ENCODE measurements around the gene SNX27.

The SNX27 gene

DNA sequence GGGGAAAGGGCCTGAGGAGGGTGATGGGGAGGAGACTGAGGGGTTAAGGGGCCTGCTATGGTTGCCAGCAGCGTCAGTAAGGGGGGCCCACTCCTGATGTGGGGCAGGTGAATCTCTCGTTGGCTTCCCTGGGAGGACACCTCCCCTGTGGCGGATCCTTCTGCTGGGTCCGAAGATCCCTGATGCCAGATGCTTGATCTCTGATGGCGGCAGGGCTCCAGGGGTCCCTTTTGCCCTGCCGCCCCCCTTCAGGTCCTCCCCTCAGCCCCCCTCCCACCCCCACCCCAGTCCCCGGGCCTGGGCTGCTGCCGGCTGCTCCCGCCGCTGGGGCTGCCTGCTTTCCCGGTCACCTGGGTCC, 104.5 kb downstream of the SNX27 start:
- no peak overlapping the region for H3K4me3 ChIP-seq (ENCODE audit: control insufficient read depth, low read depth, low read length)
- no peak for DNase-seq (ENCODE audit: low read depth)
- TF ChIP-seq, protein P1, sequence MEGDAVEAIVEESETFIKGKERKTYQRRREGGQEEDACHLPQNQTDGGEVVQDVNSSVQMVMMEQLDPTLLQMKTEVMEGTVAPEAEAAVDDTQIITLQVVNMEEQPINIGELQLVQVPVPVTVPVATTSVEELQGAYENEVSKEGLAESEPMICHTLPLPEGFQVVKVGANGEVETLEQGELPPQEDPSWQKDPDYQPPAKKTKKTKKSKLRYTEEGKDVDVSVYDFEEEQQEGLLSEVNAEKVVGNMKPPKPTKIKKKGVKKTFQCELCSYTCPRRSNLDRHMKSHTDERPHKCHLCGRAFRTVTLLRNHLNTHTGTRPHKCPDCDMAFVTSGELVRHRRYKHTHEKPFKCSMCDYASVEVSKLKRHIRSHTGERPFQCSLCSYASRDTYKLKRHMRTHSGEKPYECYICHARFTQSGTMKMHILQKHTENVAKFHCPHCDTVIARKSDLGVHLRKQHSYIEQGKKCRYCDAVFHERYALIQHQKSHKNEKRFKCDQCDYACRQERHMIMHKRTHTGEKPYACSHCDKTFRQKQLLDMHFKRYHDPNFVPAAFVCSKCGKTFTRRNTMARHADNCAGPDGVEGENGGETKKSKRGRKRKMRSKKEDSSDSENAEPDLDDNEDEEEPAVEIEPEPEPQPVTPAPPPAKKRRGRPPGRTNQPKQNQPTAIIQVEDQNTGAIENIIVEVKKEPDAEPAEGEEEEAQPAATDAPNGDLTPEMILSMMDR (IDR thresholded peaks at IDR 0.05; ENCODE audit: control insufficient read depth, insufficient read depth, low read depth, low read length, missing control alignments), result no peak

DNA sequence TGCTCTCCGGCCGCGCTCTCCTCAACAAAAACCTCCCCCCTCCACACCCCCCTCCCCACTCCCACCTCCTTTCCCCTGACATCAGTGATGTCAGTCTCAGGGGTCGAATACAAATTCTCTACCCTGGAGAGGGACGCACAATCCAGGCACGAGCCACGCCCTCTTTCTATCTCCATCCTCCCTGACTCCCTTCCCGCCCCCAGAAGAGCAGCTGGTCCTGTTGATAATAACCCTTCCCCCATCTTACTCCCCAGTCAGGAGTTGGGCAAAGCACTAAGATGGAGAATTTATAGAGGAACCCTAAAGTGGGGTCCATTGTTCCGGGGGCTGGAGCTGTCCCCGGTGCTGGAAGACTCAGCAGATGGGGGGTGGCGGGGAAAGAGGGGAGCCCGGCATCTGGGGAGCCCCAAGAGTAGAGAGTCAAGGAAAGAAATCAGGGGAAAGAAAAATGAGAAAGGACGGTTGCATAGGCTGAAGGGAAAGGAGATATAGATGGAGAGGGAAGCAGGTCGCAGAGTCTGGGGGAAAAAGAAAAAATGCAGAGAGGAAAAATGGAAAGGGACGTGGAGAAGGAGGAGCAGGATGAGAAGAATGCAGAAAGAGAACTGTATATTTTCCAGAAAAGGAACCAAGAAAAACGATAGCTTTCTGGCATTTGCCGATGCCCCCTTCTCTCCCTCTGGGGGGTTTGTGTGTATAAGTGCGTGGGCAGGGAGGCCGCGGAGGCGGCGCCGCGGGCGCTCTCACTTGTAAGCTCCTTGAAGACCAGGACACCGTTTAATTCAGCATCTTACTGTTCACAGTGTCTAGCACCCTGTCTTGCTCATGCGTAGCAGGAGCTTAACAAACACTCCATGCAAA, 105.2 kb downstream of the SNX27 start, which contains the start of gene CELF3:
CELF3 (minus strand) TSS at position 33 of the 861 bp plus-strand sequence. CDS start 783 bp downstream, outside the sequence.
- no peak within 1 kb of the TSS for H3K4me3 ChIP-seq (ENCODE audit: control insufficient read depth, low read depth, low read length)
- DNase-seq (ENCODE audit: low read depth), result no peak
- TF ChIP-seq, protein P1 (IDR thresholded peaks at IDR 0.05; ENCODE audit: control insufficient read depth, insufficient read depth, low read depth, low read length, missing control alignments), result no peak

DNA sequence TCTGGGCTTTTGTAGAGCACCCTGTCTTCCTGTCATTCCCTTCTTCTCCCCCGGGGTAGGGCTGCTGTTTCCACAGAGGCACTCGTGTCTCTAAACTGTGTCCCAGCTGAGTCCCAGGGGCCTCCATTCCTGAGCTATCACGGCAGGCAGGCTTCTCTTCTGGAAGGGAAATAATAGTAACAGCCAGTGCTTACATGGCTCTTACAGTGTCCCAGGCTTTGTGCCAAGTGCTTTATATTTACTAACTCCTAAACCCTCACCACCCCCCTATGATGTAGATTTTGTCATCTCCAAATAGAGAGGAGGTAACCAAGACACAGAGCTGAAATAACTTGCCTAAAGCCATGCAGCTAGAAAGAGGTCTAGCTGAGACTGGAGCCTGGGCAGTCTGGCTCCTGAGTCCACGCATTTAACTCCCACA, 106.2 kb downstream of the SNX27 start:
- no peak for DNase-seq (ENCODE audit: low read depth)
- no peak overlapping the region for H3K4me3 ChIP-seq (ENCODE audit: control insufficient read depth, low read depth, low read length)
- TF ChIP-seq, protein P1 (IDR thresholded peaks at IDR 0.05; ENCODE audit: control insufficient read depth, insufficient read depth, low read depth, low read length, missing control alignments), result no peak

DNA sequence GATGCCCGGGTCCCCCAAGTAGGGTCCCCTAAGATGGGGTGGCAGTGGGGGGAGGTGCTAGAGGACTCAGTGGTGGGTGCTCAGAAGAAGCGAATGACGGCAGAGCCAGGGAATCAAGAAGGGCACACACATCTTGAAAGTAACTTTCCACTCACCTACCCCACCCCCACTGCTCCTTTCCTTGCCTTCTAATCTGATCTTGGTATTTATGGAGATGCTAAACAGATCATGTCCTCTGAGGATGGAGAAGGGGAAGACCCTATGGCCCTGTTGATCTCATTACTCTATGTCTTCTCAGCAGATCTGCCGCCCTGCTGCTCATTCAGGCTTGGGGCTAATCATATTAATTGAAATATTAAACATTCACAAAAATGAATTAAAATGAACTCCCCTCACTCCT, 106.8 kb downstream of the SNX27 start:
- TF ChIP-seq, protein P1 (IDR thresholded peaks at IDR 0.05; ENCODE audit: control insufficient read depth, insufficient read depth, low read depth, low read length, missing control alignments), result no peak
- no peak for DNase-seq (ENCODE audit: low read depth)
- H3K4me3 ChIP-seq (ENCODE audit: control insufficient read depth, low read depth, low read length), result no peak overlapping the region

DNA sequence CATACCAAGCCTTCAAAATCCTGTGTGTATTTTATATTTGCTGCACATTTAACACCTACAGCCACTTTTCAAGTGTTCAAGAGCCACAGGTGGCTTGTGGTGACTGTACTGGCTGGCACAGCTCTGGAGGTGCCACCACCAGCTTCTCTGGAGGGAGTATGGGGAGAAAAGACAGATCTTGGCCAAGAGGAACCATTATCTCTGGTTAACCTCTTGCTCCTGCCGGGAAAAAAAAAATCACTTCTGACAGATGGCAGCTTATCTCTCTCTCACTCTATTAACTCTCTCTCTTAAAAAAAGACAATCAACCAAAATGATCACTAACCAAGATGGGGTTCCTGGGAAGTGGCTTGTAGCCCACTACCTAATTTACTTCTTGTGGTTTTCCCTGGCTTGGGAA, 108.3 kb downstream of the SNX27 start:
- H3K4me3 ChIP-seq (ENCODE audit: control insufficient read depth, low read depth, low read length), result no peak overlapping the region
- TF ChIP-seq, protein P1 (IDR thresholded peaks at IDR 0.05; ENCODE audit: control insufficient read depth, insufficient read depth, low read depth, low read length, missing control alignments), result no peak
- DNase-seq (ENCODE audit: low read depth), result no peak

DNA sequence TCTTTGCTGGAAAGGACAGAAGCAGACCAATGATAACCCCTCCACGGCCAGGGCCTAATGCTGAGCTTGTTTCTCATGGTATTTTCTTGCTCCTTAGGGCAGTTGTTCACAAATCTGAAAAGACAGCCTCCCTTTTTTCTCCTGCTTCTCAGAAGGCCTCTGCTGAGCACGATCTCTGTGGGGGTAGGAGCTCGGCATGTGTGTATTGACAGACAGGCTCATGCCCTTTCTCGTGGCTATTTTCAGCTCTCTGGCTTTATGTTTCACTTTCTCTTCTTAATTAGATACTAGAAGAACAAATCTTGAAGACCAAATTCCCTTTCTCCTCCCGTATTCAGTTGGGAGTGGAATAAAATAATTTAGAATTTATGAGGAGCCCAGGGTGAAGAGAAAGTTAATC, 108.7 kb downstream of the SNX27 start:
- no peak for DNase-seq (ENCODE audit: low read depth)
- no peak overlapping the region for H3K4me3 ChIP-seq (ENCODE audit: control insufficient read depth, low read depth, low read length)
- TF ChIP-seq, protein P1 (IDR thresholded peaks at IDR 0.05; ENCODE audit: control insufficient read depth, insufficient read depth, low read depth, low read length, missing control alignments), result no peak
